HL-60 (cell line): ENCODE measurements around the gene RBM10.

ENCODE experiments used
- GABPA ChIP-seq: IDR thresholded peaks from 2 replicates; pipeline ENCODE4 v1.6.1; 2012; ENCODE audit warnings: low read depth
- TF ChIP-seq, protein P1 (sequence below): IDR thresholded peaks from one replicate; pipeline ENCODE4 v1.5.1; 2011; ENCODE audit warnings: low read length, control low read depth, inconsistent platforms; ENCODE audit not compliant: insufficient read depth

DNA sequence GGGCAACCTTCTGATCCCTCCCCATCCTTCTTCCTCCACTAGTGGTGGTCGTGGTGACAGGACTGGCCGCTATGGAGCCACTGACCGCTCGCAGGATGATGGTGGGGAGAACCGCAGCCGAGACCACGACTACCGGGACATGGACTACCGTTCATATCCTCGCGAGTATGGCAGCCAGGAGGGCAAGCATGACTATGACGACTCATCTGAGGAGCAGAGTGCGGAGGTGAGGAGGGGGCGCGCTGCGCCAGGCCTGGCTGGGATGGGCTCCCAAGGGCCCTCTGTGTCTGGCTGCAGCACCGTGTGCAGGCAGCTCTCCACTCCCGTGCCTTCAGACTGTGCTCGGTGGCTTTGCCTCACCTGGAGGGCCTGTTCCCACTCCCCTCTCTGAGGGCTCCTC lies 24.3 kb downstream of the RBM10 start:
- TF ChIP-seq, protein P1, sequence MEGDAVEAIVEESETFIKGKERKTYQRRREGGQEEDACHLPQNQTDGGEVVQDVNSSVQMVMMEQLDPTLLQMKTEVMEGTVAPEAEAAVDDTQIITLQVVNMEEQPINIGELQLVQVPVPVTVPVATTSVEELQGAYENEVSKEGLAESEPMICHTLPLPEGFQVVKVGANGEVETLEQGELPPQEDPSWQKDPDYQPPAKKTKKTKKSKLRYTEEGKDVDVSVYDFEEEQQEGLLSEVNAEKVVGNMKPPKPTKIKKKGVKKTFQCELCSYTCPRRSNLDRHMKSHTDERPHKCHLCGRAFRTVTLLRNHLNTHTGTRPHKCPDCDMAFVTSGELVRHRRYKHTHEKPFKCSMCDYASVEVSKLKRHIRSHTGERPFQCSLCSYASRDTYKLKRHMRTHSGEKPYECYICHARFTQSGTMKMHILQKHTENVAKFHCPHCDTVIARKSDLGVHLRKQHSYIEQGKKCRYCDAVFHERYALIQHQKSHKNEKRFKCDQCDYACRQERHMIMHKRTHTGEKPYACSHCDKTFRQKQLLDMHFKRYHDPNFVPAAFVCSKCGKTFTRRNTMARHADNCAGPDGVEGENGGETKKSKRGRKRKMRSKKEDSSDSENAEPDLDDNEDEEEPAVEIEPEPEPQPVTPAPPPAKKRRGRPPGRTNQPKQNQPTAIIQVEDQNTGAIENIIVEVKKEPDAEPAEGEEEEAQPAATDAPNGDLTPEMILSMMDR, result no peak
- no peak for TF ChIP-seq GABPA
